DMS 273 treated with DMSO at 0.1 percent for 48 hours (cell line): ENCODE results near the gene WDR38.
"Not testable (repeated sequence)": the region's sequence is repeated elsewhere in the genome, so short reads cannot be mapped to it uniquely, and the experiment has no call there.

Source experiments
- DNase-seq: peaks from one replicate; lab custom pipeline; 2025; lab: John Stamatoyannopoulos, UW

The WDR38 gene

DNA sequence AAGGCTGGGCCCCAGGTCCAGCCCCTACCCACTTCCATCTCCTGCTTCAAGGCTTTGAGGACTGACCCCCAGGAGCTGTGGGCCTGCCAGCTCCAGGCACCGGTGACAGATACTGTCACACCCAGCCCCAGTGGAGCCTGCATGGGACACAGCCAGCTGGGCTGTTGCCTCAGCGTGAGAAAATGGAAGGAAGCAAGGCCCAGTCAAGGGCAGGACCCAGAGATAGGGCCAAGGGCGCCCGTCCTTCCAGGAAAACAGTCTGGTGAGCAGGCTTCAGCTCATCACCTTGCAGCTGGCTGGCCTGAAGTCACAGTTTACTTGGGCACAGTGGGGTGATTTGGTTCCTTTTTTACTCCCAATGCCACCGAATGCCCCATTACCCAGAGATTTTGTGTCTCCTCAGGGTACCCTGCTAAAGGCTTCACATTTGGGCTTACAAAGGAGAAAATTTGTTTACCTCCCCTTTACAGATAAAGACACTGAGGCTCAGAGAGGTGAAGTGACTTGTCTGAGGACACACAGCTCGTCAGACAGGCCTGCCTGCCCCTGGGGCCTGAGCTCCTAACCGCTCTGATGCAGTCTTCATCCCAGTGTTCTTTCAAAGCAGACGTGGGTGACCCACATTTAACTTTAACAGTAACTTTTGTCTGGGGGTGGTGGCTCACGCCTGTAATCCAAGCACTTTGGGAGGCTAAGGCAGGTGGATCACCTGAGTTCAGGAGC is 21.5 kb upstream of the WDR38 start:
- no peak for DNase-seq

DNA sequence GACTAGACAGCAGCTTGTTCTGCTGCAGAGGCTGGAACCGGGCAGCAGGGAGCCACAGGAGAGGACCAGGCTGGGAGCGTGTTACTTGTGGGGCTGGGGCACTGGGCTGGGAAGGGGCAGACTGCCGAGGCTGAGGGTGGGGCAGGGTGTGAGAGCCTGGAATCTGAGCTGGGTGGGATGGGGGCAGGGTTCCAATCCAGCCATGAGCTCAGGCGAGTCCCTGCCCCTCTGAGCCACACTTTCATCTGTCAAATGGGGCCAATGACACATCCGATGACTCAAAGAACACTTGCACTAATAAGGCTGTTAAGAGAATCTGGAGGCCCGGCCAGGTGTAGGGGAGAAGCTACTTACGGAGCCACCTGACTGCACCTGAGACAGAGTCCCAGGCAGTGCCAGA is 18.7 kb upstream of the WDR38 start:
- no peak for DNase-seq

DNA sequence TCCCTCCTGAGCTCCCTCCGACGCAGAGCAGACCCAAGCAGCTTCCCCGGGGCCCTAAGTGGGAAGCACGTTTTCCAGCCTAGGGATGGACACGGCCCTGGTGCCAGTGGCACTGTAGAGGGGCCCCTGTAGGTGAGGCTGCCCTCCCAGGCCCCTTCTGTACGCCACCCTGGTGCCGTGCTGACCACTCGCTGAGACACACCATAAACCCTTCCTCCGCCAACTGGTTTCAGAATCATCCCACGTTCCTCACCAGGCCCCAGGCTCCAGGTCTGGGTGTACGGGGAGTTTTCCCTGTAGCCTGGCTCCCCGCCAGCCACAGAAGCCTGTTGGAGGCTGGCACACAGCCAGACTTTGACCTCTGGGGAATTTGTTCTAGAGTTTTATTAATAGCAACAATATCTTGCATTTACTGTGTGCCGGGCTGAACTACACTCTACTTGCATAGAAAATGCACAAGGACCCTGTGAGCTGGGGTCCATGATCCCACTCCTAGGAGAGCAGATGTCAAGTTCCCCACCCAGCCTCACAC is 18.2 kb upstream of the WDR38 start:
- DNase-seq, result peak; percentile 52

DNA sequence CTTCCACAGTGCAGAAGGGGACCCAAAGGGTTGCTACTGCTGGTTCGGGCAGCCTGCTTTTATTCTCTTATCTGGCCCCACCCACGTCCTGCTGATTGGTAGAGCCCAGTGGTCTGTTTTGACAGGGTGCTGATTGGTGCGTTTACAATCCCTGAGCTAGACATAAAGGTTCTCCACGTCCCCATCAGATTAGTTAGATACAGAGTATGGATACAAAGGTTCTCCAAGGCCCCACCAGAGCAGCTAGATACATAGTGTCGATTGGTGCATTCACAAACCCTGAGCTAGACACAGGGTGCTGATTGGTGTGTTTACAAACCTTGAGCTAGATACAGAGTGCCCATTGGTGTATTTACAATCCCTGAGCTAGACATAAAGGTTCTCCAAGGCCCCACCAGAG is 15.1 kb upstream of the WDR38 start:
- DNase-seq, result not testable (repeated sequence)

DNA sequence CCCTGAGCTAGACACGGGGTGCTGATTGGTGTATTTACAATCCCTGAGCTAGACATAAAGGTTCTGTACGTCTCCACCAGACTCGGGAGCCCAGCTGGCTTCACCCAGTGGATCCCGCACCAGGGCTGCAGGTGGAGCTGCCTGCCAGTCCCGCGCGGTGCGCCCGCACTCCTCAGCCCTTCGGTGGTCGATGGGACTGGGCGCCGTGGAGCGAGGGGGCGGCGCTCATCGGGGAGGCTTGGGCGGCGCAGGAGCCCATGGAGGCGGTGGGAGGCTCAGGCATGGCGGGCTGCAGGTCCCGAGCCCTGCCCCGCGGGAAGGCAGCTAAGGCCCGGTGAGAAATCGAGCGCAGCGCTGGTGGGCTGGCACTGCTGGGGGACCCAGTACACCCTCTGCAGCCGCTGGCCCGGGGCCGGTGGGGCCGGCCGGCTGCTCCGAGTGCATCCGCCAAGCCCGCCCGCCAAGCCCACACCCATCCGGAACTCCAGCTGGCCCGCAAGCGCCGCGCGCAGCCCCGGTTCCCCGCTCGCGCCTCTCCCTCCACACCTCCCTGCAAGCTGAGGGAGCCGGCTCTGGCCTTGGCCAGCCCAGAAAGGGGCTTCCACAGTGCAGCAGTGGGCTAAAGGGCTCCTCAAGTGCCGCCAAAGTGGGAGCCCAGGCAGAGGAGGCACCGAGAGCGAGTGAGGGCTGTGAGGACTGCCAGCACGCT is 14.5 kb upstream of the WDR38 start:
- not testable (repeated sequence) for DNase-seq

DNA sequence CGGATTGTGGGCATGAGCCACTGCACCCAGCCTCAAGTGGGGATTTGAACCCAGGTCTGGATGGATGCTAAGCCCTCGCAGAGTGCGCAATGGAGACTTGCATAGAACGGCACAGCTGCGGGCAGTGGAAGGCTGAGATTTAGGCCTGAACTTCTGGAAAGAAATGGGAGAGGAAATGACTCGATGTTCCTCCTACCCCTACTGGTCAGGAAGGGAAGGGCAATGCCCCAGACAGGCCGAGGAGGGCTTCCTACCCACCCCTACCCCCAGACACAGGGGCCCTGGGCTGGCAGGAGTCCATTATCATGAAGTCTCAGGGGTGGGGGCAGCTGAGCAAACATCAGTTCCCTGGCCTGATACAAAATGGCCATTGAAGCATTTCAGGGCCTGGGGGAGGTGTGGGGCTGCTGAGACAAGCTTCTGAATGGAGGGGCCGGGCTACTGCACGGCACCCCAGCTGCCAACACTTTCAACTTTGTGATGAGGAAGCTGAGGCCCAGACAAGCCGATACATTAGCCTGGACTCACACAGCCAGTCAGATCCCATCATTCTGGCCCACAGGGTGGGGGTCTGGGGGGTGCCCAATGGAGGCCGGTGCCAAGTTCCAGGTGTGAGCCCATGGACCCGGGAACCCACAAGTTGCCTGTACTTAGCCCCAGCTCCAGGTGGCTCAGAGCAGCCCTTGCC is 13.5 kb upstream of the WDR38 start:
- DNase-seq, result peak; percentile 41

DNA sequence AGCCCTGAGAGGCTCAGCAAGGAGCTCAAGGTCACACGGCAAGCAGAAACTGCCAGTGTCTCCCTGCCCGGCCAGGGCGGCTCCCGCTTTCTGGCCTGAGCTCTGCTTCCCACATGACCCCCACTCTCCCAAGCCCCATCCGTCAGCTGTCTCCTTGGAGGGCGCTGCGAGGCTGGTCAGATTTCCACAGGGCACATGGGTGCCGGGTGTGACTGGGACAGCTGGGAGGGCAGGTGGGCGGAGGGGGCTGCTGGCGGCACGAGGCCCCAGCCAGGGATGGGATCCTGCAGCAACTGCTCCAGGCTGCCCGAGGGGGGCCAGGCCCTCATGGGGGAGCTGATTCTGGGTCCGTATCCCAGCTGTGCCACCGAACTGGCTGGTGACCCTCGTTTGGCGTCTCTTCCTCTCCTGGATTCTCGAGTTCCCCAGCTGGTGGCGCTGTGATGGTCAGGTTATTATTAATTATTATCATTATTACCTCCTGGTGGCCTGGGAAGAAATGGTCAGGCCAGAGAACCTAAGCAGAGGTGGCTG is 12.9 kb upstream of the WDR38 start:
- no peak for DNase-seq

DNA sequence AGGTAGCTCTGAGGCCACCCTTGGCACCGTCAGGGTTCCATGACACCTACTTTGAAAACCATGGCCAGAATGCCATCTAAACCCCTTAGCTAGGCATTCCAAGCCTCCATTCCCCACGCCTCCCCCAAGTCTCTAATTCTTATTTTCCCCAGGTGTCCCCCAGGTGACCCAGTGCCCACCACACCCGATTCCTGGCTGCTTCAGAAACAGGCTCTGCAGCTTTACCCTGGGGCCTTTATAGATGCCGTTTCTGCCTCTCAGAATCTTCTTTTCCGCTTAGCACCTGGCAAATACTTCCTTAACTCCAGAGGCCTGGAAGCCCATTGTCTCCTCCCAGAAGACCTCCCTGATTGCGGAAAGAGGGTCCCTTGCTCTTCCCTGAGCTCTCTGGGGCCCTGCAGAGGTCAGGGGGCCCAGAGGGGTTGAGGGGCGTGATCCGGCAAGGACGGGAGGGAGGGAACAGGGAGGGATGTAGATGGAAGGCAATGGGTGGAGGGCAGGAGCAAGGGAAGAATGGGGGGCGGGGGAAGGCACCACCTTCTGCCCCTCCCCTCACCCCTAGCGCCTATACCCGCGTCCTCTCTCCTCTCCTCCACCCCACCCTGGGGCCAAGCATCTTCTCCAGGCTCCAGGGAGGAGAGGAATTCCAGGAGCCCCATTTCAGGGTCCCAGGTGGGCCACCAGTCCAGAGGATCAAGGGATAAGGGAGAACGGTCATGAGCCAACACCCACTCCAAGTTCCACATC is 12.0 kb upstream of the WDR38 start:
- no peak for DNase-seq

DNA sequence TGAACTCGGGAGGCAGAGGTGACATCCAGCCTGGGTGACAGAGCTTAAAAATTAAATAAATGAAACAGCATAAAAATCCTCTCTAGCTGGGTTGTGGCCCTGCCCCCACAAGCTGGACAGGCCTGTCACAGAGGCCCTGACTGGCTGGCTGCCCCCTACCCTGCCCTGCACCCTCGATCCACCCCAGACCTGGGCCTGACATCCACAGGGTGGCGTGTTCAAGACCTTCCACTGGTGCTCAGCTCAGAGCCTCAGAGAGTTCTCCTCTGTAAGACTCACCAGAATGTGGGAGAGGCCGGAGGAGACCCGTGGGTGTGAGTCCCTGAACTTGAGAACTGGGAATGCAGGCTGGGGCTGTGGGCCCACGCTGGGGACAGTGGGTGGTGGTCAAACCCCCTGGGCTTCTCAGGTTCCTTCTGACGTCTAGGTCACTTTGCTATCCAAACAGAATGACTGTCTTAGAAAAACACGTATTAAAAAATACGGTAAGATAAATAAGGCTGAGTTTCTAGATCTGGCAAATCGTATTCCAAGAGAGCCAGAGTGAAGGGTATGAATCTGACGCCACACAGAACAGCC is 9.7 kb upstream of the WDR38 start:
- no peak for DNase-seq

DNA sequence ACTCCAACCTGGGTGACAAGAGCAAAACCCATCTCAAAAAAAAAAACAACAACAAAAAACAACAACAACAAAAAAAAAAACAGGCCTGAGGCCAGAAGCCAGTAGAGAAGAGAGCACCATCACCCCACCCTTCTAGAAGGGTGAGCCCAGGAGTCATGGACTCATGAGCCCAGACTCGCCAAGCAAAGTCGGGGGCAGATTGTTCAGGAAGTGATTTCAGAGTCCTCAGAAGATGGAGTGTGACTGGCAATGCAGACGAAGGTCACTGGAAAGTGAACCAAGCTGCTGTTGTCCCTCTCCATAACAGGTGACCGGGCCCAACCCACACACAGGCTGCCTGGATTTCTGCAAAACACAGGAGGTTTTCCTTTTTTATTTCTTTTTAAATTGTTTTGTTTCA is 9.0 kb upstream of the WDR38 start:
- no peak for DNase-seq

DNA sequence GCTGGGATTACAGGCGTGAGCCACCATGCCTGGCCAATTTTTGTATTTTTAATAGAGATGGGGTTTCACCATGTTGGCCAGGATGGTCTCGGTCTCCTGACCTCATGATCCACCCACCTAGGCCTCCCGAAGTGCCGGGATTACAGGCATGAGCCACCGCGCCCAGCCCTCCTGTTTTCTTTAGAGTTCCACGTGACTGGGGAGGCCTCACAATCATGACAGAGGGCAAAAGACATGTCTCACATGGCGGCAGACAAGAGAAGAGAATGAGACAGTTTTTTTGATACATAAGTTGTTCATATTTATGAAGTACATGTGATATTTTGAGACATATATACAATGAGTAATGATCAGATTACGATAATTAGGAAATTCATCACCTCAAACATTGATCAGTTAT is 6.8 kb upstream of the WDR38 start:
- DNase-seq, result not testable (repeated sequence)

DNA sequence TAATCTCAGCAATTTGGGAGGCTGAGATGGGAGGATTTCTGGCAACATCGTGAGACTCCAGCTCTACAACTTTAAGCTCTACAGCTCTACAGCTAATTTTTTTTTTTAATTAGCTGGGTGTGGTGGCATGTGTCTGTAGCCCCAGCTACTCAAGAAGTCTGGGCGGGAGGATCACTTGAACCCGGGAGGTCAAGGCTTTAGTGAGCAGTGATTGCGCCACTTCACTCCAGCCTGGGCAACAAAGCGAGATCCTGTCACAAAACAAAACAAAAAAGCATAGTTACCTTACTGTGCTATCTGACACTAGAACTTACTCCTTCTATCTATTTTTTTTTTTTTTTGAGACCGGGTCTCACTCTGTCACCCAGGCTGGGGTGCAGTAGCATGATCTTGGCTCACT is 6.3 kb upstream of the WDR38 start:
- DNase-seq, result no peak

DNA sequence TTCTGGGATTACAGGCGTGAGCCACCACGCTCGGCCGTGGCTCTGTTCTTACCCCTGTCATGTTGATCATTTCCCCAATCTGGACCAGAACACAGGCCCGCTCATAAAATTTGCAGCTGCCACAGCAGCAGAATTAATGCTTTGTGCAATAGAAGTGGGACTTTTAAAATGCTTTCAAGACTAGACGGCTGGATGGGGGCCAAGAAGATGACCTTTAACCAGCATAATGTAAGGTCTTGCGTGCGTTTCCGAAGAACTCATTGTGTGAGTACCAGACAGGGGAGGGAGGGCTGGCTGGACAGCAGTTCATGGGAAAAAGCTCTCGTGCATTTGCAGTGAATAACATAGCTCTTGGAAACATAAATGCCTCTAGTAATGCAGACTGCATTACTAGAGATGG is 3.5 kb upstream of the WDR38 start:
- no peak for DNase-seq

DNA sequence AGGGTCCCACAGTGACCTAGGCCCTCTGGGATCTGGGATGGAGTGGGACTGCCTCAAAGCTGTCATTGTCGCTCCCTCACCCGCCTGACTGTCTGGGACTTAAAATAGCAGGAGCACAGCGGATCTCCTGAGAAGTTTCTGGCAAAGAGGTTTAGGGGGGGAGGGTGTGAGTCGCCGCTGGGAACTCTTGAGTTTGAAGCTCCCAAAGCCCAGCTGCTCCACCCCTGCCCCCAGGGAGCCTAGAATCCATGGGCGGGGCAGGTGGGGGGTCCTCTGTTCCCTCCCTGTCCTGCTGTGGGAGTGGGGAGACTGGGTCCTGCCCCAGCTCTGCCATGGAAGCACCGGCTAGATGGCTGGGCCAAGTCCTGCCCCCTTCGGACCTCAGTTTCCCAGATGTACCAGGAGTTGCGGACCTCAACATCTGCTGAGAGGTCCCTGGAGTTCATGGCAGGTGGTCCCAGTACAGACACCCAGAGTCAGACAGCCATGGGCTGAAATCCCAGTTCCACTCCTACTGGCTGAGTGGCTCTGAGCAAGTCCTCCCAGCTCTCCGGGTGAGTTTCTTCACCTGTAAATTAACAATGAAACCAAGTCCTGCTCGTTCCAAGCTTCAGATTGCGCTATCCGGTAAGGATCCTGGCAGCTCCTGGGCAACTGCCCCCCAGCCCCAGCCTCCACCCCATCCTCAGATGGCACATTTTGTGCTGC is 985 bp upstream of the WDR38 start:
- no peak for DNase-seq

DNA sequence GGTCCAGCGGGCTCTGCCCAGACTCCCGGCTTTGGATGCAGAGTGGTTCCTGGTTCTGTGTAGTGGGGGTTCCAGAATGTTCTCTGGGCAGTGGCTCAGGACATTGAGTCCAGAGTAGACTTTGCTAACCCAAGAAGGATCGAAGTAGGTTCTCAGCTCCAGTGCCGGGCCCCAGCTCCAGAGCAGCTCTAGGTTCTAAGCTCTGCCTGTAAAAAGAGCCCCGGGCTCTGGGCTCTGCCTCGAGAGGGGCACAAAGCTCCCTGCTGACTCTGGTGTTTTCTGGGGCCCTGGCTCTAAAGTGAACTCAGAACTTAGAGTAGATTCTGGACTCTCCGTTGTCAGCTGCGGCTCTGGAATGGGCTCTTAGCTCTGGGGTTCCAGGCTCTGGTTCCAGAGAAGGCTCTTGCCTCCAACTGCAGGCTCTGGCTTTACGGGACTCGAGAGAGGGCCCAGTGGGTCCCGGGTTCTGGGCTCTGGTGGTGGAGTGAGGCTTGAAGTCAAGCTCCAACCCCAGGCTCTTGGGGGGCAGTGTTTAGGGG is 414 bp downstream of the WDR38 start:
- no peak for DNase-seq

DNA sequence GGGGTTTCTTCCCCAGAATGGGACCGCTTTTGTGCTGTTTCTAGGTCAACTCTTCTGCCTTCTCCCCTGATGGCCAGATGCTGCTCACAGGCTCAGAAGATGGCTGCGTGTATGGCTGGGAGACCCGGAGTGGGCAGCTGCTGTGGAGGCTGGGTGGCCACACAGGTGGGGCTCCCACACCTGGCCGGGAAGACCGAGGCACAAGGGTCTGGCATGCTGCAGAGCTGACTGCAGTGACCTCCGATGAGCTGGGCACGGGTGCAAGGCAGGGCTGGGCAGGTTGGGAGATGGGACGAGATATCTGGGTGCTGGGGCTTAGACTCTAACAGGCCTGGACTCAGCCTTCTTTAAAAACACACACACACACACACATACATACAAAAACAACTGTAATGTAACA is 901 bp downstream of the WDR38 start:
- no peak for DNase-seq

DNA sequence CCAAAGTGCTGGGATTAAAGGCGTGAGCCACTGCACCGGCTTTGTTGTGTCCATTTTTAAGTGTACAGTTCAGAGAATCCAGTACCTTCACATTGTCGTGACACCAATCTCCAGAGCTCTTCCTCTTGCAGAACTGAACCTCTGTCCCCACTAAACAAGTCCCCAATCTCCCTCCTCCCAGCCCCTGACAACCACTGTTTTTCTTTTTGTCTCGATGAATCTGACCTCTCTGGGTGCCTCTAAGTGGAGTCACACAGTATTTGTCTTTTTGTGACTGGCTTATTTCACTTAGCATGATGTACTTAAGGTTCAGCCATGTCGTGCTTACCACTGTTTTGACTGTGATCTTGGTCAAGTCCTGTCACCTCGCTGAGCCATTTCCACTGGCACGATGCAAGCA is 1.6 kb downstream of the WDR38 start:
- no peak for DNase-seq

DNA sequence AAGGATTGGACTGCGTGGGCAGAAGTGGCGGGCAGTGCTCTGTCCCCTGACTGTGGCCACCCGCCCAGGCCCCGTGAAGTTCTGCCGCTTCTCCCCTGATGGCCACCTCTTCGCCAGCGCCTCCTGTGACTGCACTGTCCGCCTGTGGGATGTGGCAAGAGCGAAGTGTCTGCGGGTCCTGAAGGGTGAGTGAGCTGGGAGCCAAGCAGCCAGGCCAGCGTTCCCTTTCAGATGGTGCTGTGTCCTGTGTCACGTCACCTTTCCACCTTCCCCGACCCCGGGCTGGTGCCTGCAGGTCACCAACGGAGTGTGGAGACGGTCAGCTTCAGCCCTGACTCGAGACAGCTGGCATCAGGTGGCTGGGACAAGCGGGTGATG is 2.3 kb downstream of the WDR38 start:
- no peak for DNase-seq

DNA sequence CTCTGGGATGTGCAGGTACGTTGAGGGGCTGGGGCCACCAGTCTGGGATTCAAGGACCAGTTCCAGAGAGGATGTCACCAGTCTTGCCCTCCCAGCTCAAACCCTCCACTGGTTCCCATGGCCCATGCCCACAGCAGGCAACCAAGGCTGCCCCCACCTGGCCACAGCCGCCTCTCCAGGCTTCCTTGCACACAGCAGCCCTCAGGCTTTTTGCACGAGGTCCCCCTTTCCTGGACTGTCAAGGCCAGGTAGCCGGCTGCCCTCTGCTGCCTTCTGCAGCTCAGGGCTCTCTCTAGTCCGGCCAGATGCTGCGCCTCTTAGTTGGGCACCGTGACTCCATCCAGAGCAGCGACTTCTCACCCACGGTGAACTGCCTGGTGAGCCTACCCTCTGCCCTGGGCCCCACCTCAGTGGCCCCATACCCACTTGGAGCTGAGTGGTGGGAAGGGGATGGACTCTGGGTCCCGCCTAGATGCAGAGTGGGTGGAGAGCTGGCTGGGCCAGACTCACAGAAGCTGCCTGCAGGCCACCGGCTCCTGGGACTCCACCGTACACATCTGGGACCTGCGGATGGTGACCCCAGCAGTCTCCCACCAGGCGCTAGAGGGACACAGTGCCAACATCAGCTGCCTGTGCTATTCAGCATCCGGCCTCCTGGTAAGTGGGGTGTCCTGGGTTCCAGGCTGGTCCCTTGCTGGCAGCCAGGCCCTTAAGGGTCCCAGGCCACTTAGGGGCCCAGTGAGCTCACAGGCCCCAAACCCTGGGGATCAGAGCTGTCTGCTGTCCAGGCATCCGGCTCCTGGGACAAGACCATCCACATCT is 2.9 kb downstream of the WDR38 start:
- peak; percentile 60 for DNase-seq
